SJSA1 (cell line): Measurements from ENCODE around the gene FBXO21. TPM values are rescaled to one million over a fixed set of nuclear protein-coding genes. Genes with fewer than 3 reads are reported as not detected.
"Not testable (repeated sequence)": the region's sequence is repeated elsewhere in the genome, so short reads cannot be mapped to it uniquely, and the experiment has no call there.

Source experiments
- DNase-seq, 2 experiments: peaks; one replicate each; pipeline ENCODE4 v3.0.0-alpha.2; 2015 to 2020; ENCODE audit warnings: low spot score in 2 of 2, low read depth in 1 of 2
- H3K27ac ChIP-seq: fragments of 250-450 bp; sonication (Bioruptor Pico); 2 replicates; pipeline ENCODE4 v1.5.1; 2020; ENCODE audit warnings: mild to moderate bottlenecking, moderate library complexity
- H3K27me3 ChIP-seq: fragments of 250-450 bp; sonication (Bioruptor Pico); replicated peaks from 2 replicates; pipeline ENCODE4 v1.5.1; 2020; ENCODE audit warnings: mild to moderate bottlenecking, moderate library complexity
- H3K36me3 ChIP-seq: fragments of 250-450 bp; sonication (Bioruptor Pico); 2 replicates; pipeline ENCODE4 v1.5.1; 2020; ENCODE audit warnings: mild to moderate bottlenecking
- H3K4me1 ChIP-seq: fragments of 250-450 bp; sonication (Bioruptor Pico); replicated peaks from 2 replicates; pipeline ENCODE4 v1.6.1; 2021; ENCODE audit warnings: mild to moderate bottlenecking
- H3K4me3 ChIP-seq: fragments of 250-450 bp; sonication (Bioruptor Pico); 2 replicates; pipeline ENCODE4 v1.5.1; 2020; ENCODE audit warnings: mild to moderate bottlenecking
- H3K9me3 ChIP-seq: fragments of 250-450 bp; sonication (Bioruptor Pico); replicated peaks from 2 replicates; pipeline ENCODE4 v1.5.1; 2020; ENCODE audit warnings: mild to moderate bottlenecking
- total RNA-seq: library from RNA; depleted of rRNA; stranded (reverse); fragments of >200 nt; shearing (Covaris generic); gene quantifications from 2 replicates; pipeline ENCODE4 v1.2.3, GENCODE V29; 2014

FBXO21 gene
- total RNA-seq, 1 experiment from 2014 or later = 37.1 TPM

DNA sequence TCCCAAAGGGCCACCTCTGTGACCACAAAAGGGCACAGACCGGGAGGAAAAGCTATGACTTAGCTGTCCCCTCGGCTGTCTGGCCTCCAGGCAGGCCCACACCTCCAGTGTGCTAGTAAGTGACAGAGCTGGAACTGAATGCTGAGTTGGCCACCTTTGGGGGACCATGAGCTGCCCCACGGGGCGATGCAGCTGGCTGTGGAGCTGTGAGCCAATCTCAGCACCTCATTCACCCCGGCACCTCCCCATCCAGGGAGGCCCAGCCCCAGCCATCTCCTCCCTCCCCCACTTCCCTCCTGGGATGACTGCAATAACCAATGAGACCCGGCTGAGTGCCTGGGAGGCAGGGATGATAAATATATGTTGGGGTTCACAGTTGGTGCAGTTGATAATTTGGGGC lies 78.9 kb downstream of the FBXO21 start:
- Histone ChIP-seq H3K36me3 (no peaks in the 10 kb centered on the region), H3K27ac (no peak overlapping the region), H3K9me3 (no peaks in the 10 kb centered on the region; the same call in 1 of the 2 replicates), H3K4me1 (no peaks in the 10 kb centered on the region), H3K27me3 (peaks cover 9% of the 10 kb centered on the region; the same call in 1 of the 2 replicates), H3K4me3 (no peak overlapping the region)
- DNase-seq = no peak

DNA sequence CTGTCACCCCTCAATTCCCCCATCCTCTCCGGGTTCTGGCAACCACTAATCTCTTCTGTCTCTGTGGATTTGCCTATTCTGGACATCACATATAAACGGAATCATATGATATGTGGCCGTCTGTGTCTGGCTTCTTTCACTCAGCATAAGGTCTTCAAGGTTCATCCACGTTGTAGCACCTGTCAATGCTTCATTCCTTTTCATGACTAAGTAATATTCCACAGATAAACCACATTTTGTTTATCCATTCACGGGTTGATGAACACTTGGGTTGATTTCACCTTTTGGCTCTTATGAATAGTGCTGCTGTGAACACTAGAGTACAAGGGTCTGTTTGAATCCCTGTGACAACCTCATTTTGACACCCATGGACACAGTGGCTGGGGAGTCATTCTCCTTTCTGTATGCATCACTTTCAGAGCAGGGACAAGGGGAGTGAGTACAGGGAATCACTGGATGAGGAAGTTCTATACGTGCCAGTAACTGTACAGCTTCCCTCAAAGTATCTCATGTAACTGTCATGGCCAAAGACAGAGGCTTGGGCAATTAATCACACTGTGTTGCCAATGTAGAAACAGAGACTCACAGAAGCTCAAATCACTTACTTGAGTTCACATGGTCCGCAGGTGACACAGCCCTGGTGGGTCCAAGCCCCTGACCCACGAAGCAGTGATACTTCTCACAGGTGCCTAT lies 80.2 kb downstream of the FBXO21 start:
- no peak for DNase-seq
- Histone ChIP-seq H3K9me3 (no peaks in the 10 kb centered on the region; the same call in 1 of the 2 replicates), H3K27me3 (peaks cover 9% of the 10 kb centered on the region; the same call in 1 of the 2 replicates), H3K27ac (no peak overlapping the region), H3K4me3 (no peak overlapping the region), H3K36me3 (no peaks in the 10 kb centered on the region), H3K4me1 (no peaks in the 10 kb centered on the region)

DNA sequence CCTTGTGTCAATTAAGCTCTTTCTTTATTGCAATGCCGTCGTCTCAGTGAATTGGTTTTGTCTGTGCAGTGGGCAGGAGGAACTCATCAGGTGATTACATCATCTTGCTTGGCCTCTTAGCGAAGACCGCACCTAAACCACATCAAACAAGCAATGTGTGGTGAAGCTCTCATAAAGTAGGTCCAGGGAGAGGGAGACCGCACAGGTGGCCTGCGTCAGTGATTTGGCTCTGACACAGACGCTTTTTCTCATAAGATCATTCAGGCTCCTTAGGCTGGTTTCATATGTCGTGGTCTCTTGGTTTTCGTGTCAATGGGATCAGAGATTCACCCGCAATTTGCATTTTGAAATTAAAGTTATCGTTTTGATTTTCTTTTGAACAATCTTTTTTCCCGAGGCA lies 84.4 kb downstream of the FBXO21 start:
- Histone ChIP-seq H3K9me3 (no peaks in the 10 kb centered on the region; the same call in 1 of the 2 replicates), H3K36me3 (no peaks in the 10 kb centered on the region), H3K27ac (no peak overlapping the region), H3K4me1 (no peaks in the 10 kb centered on the region), H3K4me3 (no peak overlapping the region), H3K27me3 (peaks cover 9% of the 10 kb centered on the region; the same call in 1 of the 2 replicates)
- DNase-seq = no peak

DNA sequence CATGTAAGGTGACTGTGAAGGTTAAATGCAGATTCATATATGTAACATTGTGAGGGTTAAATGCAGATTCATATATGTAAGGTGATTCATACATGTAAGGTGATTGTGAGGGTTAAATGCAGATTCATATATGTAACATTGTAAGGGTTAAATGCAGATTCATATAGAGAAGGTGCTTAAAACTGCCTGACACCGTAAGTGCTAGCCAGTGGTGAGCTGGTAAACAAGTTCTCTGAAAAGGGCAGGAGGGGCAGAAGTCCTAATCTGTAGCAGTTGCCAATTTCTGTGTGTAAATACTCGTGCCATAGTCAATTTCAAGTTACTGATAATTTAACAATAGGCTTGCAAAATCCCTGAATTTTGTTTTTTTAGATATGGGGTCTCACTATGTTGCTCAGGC lies 86.3 kb downstream of the FBXO21 start:
- DNase-seq, H3K4me1 ChIP-seq, H3K27ac ChIP-seq, H3K36me3 ChIP-seq, H3K4me3 ChIP-seq, H3K9me3 ChIP-seq: not testable (repeated sequence)
- H3K27me3 ChIP-seq = peaks cover 19% of the 10 kb centered on the region

DNA sequence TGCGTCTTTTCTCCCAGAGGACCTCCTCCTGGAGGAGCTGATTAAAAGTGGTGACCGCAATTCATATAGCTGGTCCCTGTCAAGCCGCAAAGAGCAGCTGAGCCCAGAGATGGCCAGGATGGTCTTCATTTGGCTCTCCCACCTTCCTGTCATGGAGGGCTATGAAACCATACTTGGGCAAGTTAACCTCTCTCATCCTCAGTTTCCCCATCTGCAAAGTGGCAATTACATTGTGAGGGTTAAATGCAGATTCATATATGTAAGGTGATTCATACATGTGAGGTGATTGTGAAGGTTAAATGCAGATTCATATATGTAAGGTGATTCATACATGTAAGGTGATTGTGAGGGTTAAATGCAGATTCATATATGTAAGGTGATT lies 87.5 kb downstream of the FBXO21 start:
- Histone ChIP-seq H3K27me3 (peaks cover 31% of the 10 kb centered on the region), H3K36me3 (no peaks in the 10 kb centered on the region), H3K4me1 (peaks cover 10% of the 10 kb centered on the region), H3K27ac (no peak overlapping the region), H3K4me3 (no peak overlapping the region), H3K9me3 (no peaks in the 10 kb centered on the region)
- no peak for DNase-seq

DNA sequence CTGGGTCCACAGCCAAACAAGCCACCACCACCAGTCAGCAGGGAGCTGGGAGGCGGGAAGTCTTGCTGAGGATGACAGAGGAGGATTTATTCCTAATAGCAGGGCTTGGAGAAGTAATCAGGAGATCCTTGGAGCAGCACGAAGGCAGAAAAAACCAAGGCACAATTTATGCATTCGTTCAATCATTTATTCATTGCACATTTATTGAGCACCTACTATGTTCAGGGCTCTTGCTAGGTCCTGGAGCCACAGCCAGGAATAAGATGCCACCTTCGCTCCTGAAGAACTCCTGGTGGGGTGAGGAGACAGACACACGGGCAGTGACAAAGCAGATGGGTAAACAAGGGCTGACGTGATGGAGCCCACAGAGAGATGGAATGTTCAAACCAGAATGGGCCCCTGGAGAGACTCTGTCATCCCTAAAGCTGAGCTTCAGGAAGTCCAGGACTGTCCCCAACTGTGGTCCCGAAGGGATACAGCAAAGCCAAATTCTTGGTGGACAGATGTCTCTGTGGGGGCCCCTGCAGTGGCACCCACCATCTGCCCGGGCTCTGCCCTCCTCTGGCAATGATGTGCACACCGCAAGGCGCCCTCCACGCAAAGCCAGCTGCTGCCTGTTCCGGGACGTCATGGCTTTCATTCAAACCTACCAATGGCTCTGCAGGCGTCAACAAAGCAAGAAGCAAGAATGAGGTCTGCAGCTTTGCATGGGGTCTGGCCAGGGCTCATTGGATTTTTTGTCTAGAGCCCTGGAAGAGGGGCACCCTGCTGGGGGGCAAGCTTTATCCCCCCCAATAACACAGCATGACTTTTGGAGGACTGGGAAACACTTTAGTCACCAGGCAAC lies 88.1 kb downstream of the FBXO21 start:
- H3K4me1 ChIP-seq = peaks cover 10% of the 10 kb centered on the region
- H3K4me3 ChIP-seq = no peak overlapping the region
- no peaks in the 10 kb centered on the region for H3K9me3 ChIP-seq
- H3K36me3 ChIP-seq = no peaks in the 10 kb centered on the region
- peaks cover 37% of the 10 kb centered on the region for H3K27me3 ChIP-seq
- no peak for DNase-seq
- no peak overlapping the region for H3K27ac ChIP-seq

DNA sequence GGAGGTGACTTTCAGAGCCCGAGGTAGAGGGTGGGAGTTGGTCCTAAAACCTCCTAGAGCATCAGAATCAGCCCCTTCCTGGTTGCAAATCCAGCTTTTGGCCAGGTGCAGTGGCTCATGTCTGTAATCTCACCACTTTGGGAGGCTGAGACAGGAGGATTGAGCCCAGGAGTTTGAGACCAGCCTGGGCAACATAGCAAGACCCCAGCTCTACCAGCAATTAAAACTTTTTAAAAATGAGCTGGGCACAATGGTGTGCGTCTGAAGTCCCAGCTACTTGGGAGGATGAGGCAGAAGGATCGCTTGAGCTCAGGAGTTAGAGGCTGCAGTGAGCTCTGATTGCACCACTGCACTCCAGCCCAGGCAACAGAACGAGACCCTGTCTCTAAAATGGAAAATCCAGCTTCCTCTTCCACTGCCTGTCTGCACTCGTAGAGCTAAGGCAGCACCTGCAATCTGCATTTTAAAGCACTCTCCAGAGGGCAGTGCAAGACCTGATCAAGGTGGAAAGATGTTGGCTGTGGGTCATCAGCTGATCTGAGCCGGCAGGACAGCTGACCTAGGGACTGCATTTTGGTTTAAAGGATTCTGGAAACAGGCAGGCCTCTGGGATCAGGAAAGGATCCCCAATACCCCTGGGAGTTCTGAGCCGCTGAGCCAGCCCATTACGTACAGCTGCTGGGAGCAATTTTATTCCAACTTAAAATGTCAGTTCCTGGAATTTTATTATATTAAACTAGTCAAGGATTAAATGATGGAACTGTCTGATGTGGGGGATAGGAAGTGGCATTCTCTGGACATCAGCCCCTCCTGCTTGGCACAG lies 89.2 kb downstream of the FBXO21 start:
- Histone ChIP-seq H3K4me1 (peaks cover 10% of the 10 kb centered on the region), H3K36me3 (no peaks in the 10 kb centered on the region), H3K27me3 (peaks cover 49% of the 10 kb centered on the region), H3K4me3 (no peak overlapping the region), H3K27ac (no peak overlapping the region), H3K9me3 (no peaks in the 10 kb centered on the region)
- no peak for DNase-seq

DNA sequence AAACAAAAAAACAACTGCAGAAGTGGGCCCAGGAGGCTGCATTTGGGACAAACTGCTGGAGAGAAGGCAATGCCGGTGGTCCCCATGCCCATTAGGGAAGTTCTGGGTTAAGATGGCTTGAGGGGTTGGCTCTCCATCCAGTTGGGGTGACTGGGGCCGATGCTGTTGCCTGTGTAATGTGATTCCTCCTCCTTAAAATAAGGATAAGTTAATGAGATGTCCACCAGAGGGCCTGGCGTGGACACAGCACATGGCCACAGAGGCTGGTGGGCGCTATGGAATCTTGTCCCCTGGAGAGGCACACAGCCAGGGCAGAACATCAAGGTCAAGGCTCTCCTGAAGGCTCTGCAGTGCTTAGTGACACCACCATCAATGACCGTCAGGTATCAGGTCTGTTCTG lies 90.0 kb downstream of the FBXO21 start:
- no peaks in the 10 kb centered on the region for H3K9me3 ChIP-seq
- H3K36me3 ChIP-seq = no peaks in the 10 kb centered on the region
- H3K4me1 ChIP-seq = peaks cover 10% of the 10 kb centered on the region
- H3K4me3 ChIP-seq = no peak overlapping the region
- no peak overlapping the region for H3K27ac ChIP-seq
- H3K27me3 ChIP-seq = peaks cover 57% of the 10 kb centered on the region
- no peak for DNase-seq

DNA sequence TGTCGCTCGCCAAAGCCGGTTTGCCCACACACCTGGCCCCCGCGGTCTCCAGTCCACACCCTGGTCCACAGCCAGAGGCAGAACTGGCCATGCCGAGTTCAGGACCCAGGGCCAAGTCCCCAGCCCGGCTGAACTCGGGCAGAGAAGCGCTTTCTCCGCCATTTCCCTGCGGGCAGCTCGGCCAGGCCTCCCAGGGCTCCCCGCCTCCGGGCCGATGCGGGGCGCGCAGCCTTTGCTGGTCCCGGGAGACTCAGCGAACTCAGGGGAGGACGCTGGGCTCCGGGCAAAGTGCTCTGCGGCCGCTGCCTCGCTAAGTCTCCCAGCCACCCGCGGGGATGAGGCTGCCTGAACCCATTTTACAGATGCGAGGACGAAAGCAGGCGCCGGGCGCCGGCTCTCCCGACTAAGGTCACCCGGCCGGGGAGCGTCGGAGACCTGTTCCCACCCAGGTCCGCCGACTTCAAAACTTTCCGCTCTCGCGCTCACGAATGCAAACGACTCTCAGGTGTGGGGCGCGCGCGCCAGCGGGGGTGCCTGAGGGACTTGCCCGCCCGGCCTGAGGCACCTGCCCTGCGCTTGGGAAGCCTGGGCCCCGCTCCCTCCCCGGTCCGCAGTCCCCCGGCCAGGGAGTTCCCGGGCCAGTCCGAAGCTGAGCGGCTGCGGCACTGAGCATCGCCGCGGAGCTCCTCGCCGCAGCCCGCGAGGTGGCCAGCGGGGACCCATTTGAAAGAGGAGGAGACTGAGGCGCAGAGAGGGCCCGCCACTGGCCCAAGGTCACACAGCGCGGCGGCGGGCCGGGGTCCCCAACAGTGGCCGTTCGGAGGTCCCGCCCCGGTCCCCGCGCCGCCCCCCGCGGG lies 91.7 kb downstream of the FBXO21 start:
- DNase-seq = no peak
- Histone ChIP-seq H3K4me1 (peaks cover 10% of the 10 kb centered on the region), H3K4me3 (peak overlapping the region; percentile 24), H3K27ac (no peak overlapping the region), H3K9me3 (no peaks in the 10 kb centered on the region), H3K36me3 (no peaks in the 10 kb centered on the region), H3K27me3 (peaks cover 61% of the 10 kb centered on the region)

DNA sequence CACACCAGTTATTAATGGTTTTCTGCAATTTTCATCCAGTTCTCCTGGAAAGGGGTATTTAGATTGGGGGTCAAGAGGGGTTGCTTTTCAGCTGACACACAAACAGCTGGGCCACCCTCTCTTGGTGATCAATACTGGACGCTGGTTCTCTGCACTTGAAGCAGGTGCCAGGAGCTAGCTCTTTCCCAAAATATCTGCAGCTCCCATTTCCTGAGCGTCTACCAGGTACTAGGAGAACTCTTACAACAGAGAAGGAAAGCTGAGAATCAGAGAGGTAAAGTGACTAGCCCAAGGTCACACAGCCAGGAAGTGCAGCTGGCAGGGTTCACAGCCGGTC lies 92.3 kb downstream of the FBXO21 start:
- no peak overlapping the region for H3K27ac ChIP-seq
- no peak for DNase-seq
- peaks cover 61% of the 10 kb centered on the region for H3K27me3 ChIP-seq
- H3K36me3 ChIP-seq = no peaks in the 10 kb centered on the region
- peaks cover 10% of the 10 kb centered on the region for H3K4me1 ChIP-seq
- no peaks in the 10 kb centered on the region for H3K9me3 ChIP-seq
- no peak overlapping the region for H3K4me3 ChIP-seq

DNA sequence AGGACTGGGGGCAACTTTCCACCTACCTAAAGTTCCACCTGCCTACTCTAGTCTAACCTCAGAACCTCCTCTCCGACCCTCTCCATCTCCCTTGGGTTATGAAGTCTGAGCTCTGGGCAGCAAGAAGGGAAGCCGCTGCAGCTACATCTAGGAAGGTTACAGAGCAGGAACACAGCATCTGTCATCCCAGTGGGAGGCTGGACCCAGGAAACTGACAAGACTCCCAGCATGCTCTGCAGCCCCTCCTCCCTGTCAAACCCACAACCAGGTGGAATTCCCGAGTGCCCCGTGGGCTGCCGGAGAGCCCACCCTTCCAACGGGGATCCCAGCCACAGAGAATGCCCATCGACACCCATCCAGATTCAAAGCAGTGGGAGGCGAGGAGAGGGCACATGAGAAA lies 93.1 kb downstream of the FBXO21 start:
- no peak overlapping the region for H3K27ac ChIP-seq
- H3K27me3 ChIP-seq = peaks cover 61% of the 10 kb centered on the region
- peaks cover 10% of the 10 kb centered on the region for H3K4me1 ChIP-seq

DNA sequence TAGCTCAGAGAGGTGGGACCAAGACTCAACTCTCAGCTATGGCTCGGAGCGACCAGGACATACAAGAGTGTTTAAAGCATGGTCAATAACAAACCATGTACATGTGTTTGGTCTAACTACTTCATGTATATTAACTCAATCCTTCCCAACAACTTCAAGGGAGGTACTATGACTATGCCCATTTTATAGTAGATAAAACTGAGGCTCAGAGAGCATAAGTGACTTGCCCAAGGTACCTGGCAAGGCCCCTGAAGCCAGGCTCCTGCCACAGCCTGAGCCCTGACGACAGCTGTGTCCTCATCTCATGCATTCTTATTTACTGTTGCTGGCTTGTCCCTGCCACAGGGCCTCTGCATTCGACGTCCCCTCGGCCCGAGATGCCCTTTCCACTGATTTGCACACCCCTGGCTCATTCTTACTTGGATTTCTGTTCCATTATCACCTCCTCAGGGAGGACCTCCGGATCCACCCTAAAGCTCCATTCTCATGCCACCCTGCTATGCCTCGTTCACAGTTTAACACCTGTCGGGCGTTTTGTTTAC lies 93.7 kb downstream of the FBXO21 start:
- no peaks in the 10 kb centered on the region for H3K9me3 ChIP-seq
- DNase-seq = no peak
- no peak overlapping the region for H3K27ac ChIP-seq
- H3K4me1 ChIP-seq = peaks cover 10% of the 10 kb centered on the region
- H3K27me3 ChIP-seq = peaks cover 61% of the 10 kb centered on the region
- H3K36me3 ChIP-seq = no peaks in the 10 kb centered on the region
- H3K4me3 ChIP-seq = no peak overlapping the region

More for the DNA sequence above, 93.1 kb downstream of the FBXO21 start:
- Histone ChIP-seq H3K4me3 (no peak overlapping the region), H3K9me3 (no peaks in the 10 kb centered on the region), H3K36me3 (no peaks in the 10 kb centered on the region)
- no peak for DNase-seq

DNA sequence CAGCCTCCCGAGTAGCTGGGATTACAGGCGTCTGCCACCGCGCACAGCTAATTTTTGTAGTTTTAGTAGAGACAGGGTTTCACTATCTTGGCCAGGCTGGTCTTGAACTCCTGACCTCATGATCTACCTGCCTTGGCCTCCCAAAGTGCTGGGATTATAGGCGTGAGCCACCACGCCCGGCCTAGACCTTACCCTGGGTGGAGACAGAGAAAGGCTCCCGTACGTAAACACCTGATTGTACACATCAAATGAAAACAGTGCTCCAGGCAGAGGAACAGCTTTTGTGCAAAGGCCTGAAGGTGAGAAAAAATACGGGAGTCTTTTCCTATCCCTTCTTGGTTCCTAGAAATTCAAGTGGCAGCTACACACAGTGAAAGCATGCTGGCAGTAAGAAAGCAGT lies 95.1 kb downstream of the FBXO21 start:
- not testable (repeated sequence) for H3K4me1 ChIP-seq, H3K27ac ChIP-seq, H3K36me3 ChIP-seq, H3K9me3 ChIP-seq, DNase-seq, H3K4me3 ChIP-seq
- H3K27me3 ChIP-seq = peaks cover 57% of the 10 kb centered on the region
